Gastrocnemius medialis (tissue), 4 donors: ENCODE data around the gene TSHZ1. TPM values are rescaled to one million over a fixed set of nuclear protein-coding genes. Genes with fewer than 3 reads are reported as not detected.

Source experiments
- ATAC-seq, 2 donors: fragments of 150-250 bp; one replicate each; pipeline ENCODE4 v1.9.1; 2016
- DNase-seq, 2 donors: peaks; one replicate each; pipeline ENCODE4 v3.0.0-alpha.2; 2019
- H3K27ac ChIP-seq, 4 donors: fragments of 200-600 bp; sonication (generic); 1 replicate in 1 of 4; 2 replicates in 3 of 4; pipeline ENCODE4 v1.5.1; 2016 to 2018; ENCODE audit warnings: mild to moderate bottlenecking in 2 of 4, moderate library complexity in 1 of 4
- H3K27me3 ChIP-seq, 3 donors: fragments of 200-600 bp; sonication (generic) in 2 of 3; 1 replicate in 1 of 3; 2 replicates in 2 of 3; pipeline versions ENCODE4 v1.5.1 to v1.6.0; 2016 to 2019; ENCODE audit warnings: mild to moderate bottlenecking in 1 of 3, moderate library complexity in 1 of 3
- H3K36me3 ChIP-seq, 2 donors: fragments of 200-600 bp; sonication (generic) in 1 of 2; one replicate each; pipeline ENCODE4 v1.5.1; 2017 to 2018
- H3K4me1 ChIP-seq, 2 donors: fragments of 200-600 bp; sonication (generic) in 1 of 2; one replicate each; pipeline ENCODE4 v1.5.1; 2016 to 2017; ENCODE audit warnings: mild to moderate bottlenecking in 2 of 2
- H3K4me3 ChIP-seq, 4 donors: fragments of 200-600 bp; sonication (generic) in 3 of 4; 1 replicate in 1 of 4; 2 replicates in 3 of 4; pipeline ENCODE4 v1.5.1; 2016 to 2019; ENCODE audit warnings: mild to moderate bottlenecking in 2 of 4
- H3K9me3 ChIP-seq, 3 donors: fragments of 200-600 bp; sonication (generic) in 2 of 3; 1 replicate in 1 of 3; 2 replicates in 2 of 3; pipeline ENCODE4 v1.5.1; 2016 to 2019
- CTCF ChIP-seq, 5 experiments: fragments of 450-650 bp in 3 of 5; fragments of 200-600 bp in 2 of 5; sonication (generic) in 2 of 5; IDR thresholded peaks in 4 of 5; conservative IDR thresholded peaks in 1 of 5; 1 replicate in 4 of 5; 2 replicates in 1 of 5; pipeline ENCODE4 v1.5.1; 2016 to 2019; ENCODE audit warnings: antibody characterized with exemption in 5 of 5, mild to moderate bottlenecking in 3 of 5, moderate library complexity in 3 of 5
- POLR2A ChIP-seq, 2 donors: fragments of 450-650 bp; IDR thresholded peaks; one replicate each; pipeline ENCODE4 v1.6.1; 2017; ENCODE audit warnings: antibody characterized with exemption in 2 of 2, mild to moderate bottlenecking in 2 of 2, moderate library complexity in 2 of 2
- in situ Hi-C, 4 donors: fragments of 200-750 bp; cut with MboI; loops; one replicate each; pipeline versions ENCODE4 v1.15.0 to v1.8.0; 2017; ENCODE audit warnings: low sequenced_read_pairs in 4 of 4
- intact Hi-C: fragments of 100-400 bp; cut with DNase I; formaldehyde crosslinking; loops from one replicate; pipeline ENCODE4 v1.15.1; 2023; ENCODE audit warnings: low total_unique reads
- total RNA-seq, 4 donors: library from RNA; depleted of rRNA; stranded (reverse); fragments of >200 nt; gene quantifications; one replicate each; pipeline versions ENCODE4 v1.1.0 to v1.2.3, GENCODE V29; 2016

The TSHZ1 gene
- total RNA-seq, 4 donors from 2014 or later, result 5.9 to 7.9 (median 7.6) TPM

- no peaks in the 10 kb centered on the region for H3K4me1 ChIP-seq
- in situ Hi-C loops (no loop called here), intact Hi-C loops (no loop called here)
- no peaks in the 10 kb centered on the region for H3K27me3 ChIP-seq
- no peak for TF ChIP-seq CTCF (IDR thresholded peaks at IDR 0.05 in 4 of 5, conservative IDR thresholded peaks at IDR 0.05 in 1 of 5)
- no peak for TF ChIP-seq POLR2A (IDR thresholded peaks at IDR 0.05)
- H3K9me3 ChIP-seq, result no peaks in the 10 kb centered on the region
- ATAC-seq, result no peak
- H3K4me3 ChIP-seq, result no peak overlapping the region
- DNase-seq, result no peak
- no peak overlapping the region for H3K27ac ChIP-seq
- H3K36me3 ChIP-seq, result no peaks in the 10 kb centered on the region
Observed at GRCh38 chr18:75309564-75309963, 99.0 kb downstream of the TSHZ1 start.

GRCh38 chr18:75314117-75314516 is 103.5 kb downstream of the TSHZ1 start:
- Histone ChIP-seq H3K4me3 (no peak overlapping the region), H3K4me1 (no peaks in the 10 kb centered on the region), H3K36me3 (no peaks in the 10 kb centered on the region), H3K27me3 (no peaks in the 10 kb centered on the region), H3K27ac (no peak overlapping the region), H3K9me3 (no peaks in the 10 kb centered on the region)
- in situ Hi-C loops (no loop called here), intact Hi-C loops (no loop called here)
- no peak for TF ChIP-seq CTCF (IDR thresholded peaks at IDR 0.05 in 4 of 5, conservative IDR thresholded peaks at IDR 0.05 in 1 of 5)
- no peak for TF ChIP-seq POLR2A (IDR thresholded peaks at IDR 0.05)
- ATAC-seq (no peak), DNase-seq (no peak)

- Histone ChIP-seq H3K4me1 (no peaks in the 10 kb centered on the region), H3K27me3 (no peaks in the 10 kb centered on the region), H3K36me3 (no peaks in the 10 kb centered on the region), H3K4me3 (no peak overlapping the region), H3K27ac (no peak overlapping the region), H3K9me3 (no peaks in the 10 kb centered on the region)
- in situ Hi-C loops, result no loop called here
- no peak for DNase-seq
- intact Hi-C loops, result no loop called here
- no peak for TF ChIP-seq POLR2A (IDR thresholded peaks at IDR 0.05)
- no peak for TF ChIP-seq CTCF (IDR thresholded peaks at IDR 0.05 in 4 of 5, conservative IDR thresholded peaks at IDR 0.05 in 1 of 5)
- no peak for ATAC-seq
Observed at GRCh38 chr18:75314606-75315005, 104.0 kb downstream of the TSHZ1 start.

- no peaks in the 10 kb centered on the region for H3K9me3 ChIP-seq
- H3K36me3 ChIP-seq, result no peaks in the 10 kb centered on the region
- H3K4me1 ChIP-seq, result no peaks in the 10 kb centered on the region
- intact Hi-C loops (no loop called here), in situ Hi-C loops (no loop called here)
- no peaks in the 10 kb centered on the region for H3K27me3 ChIP-seq
- no peak for DNase-seq
- TF ChIP-seq POLR2A (IDR thresholded peaks at IDR 0.05) (no peak), CTCF (IDR thresholded peaks at IDR 0.05 in 4 of 5, conservative IDR thresholded peaks at IDR 0.05 in 1 of 5) (no peak)
- H3K4me3 ChIP-seq, result no peak overlapping the region
- ATAC-seq, result no peak
- H3K27ac ChIP-seq, result no peak overlapping the region
Observed at GRCh38 chr18:75316223-75316622, 105.6 kb downstream of the TSHZ1 start.

GRCh38 chr18:75316826-75317225 is 106.2 kb downstream of the TSHZ1 start:
- Histone ChIP-seq H3K4me3 (no peak overlapping the region), H3K9me3 (no peaks in the 10 kb centered on the region), H3K27ac (no peak overlapping the region), H3K4me1 (no peaks in the 10 kb centered on the region), H3K36me3 (no peaks in the 10 kb centered on the region), H3K27me3 (no peaks in the 10 kb centered on the region)
- TF ChIP-seq POLR2A (IDR thresholded peaks at IDR 0.05), result no peak
- no peak for TF ChIP-seq CTCF (IDR thresholded peaks at IDR 0.05 in 4 of 5, conservative IDR thresholded peaks at IDR 0.05 in 1 of 5)
- DNase-seq (no peak), ATAC-seq (no peak)
- intact Hi-C loops, result no loop called here
- in situ Hi-C loops, result no loop called here
